Activated CD4-positive, alpha-beta T cell treated with anti-CD3 and anti-CD28 coated beads, Interleukin-10, Interleukin-2, amounts not matched to agents 100 ng/mL and 50 ng/mL, durations not matched to agents 16 hours and 8 hours (primary cell): ENCODE results near the gene WRAP73.
"Not testable (repeated sequence)": the region's sequence is repeated elsewhere in the genome, so short reads cannot be mapped to it uniquely, and the experiment has no call there.

ENCODE experiments used
- DNase-seq: peaks from one replicate; pipeline ENCODE4 v3.0.0-alpha.2; 2020

The WRAP73 gene

DNA sequence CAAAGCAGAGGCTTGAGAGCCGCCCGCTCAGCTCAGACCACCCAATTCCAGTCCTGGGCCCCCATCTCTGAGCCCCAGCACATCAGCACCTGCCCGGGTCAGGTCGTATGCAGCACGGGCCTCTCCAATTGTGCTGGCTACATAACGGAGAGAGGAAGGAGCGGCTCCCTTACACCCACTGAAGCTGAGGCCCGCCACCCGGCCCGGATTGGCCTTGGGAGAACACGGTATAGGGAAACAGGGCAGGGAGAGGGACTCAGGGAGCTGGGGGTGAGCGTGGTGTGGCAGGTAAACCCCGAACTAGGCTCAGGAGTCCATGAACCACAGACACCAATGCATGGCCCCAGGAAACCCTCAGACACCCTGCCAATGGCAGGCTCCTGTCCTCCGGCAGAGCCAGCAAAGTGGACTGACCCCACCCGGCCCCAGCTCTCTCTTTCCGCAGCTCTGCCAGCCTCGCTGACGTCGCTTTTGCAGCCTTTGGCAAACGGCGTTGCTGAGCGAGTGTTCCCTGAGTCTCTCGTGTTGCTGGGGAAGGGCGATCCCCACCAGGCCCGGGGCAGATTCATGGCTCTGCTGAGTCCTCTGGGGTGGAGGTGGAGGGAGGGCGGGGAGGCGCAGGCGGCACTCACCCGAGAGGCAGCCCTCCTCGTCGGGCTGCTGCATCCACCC lies 55.1 kb downstream of the WRAP73 start:
- DNase-seq = no peak

DNA sequence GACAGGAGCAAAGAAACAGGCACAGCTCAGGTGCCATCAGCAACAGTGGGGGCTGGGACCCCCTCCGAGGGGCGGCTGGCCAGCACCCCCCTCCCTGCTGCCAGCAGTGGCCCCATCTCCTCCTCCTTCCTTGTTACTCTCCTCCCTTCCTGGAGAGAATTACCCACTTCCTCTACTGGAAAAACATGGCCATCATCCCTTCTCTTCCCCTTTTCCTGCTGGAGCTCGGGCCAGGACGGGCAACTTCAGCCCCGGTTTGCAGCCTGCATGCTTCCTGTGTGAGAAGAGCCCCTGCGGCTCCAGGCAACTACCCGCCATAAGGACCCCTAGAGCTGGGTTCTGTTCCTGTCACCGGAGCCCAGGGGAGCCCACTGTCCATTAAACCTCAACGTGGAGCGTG lies 56.2 kb downstream of the WRAP73 start:
- no peak for DNase-seq

DNA sequence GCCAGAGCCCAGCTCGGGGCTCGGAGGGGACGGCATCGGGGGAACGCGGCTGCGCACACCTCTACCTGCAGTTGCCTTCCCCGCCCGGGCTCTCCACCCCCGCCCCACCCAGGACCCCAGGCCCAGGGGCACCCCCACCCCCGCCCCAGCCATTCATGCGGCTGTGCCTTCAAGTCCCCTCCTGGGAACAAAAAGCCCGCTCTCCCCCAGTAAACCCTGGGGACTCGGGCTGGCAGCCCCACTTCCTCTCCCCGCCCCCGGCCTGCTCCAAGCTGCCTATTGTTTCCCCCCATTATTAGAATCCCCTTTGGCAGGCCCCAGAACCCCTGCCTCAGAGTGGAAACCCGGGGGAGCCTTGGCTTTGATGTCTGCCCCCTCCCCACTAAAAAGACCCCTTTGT lies 56.6 kb downstream of the WRAP73 start:
- no peak for DNase-seq

DNA sequence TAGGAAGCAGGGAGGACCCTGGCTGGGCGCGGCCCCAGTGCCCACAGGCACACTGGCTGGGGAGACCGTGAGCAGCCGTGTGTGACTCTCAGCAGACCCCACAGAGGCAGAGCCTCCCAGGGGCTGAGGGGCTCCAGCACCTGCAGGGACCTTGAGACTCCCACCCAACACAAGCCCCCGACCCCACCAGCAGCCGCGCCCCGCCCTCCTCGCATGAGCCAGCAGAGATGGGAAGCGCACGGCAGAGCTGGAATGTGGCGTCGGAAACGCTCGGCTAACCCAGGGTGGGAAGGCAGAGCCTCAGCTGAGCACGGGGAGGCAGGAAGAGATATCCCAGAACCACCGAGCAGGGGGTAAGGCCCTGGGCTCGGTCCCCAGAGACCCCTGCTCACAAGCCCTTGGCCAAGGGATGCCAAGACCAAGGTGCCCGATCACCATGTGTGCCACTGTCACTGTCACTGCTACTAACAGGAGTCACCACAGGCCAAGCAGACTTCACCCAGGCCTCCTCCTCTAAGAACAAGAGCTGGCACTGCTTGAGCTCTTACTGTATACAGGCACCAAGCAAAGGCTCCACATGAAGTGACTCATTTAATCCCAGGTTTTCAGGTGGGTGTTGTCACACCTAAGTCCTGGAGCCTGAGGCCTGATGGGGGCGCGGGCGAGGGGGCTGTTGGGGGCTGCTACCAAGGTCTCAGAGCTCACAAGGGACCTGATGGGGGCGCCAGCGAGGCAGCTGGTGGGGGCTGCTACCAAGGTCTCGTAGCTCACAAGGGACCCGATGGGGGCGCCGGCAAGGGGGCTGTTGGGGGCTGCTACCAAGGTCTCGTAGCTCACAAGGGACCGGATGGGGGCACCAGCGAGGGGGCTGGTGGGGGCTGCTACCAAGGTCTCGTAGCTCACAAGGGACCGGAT lies 58.7 kb downstream of the WRAP73 start:
- no peak for DNase-seq

DNA sequence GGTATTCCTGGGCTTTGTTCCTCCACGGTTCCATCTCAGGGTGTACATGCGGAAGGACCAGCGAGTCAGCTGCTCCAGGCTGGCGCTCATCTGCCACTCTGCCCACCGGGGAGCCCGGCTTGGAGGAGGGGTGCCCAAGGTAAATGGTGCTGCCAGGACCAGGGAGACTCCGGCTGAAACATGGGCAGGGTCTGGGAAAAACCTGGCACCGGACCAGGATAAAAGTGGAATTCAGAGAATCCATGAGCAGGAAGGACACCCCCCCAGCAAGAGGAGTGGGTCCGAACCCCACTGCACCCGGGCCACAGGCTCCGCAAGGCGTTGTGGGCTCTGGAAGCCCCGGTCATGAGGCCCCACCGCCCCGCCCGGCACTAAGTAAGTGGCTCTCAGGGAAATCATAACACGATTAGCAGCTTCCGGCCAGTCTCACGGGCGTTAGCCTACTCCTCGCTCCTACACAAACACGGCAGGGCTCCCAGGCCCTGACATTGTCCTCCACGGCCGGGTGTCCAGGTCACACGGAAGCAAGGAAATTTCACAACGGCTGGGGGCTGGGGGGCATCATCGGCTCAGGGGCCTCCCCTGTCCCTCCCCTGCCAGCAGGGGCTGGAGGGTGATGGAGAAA lies 59.7 kb downstream of the WRAP73 start:
- no peak for DNase-seq

DNA sequence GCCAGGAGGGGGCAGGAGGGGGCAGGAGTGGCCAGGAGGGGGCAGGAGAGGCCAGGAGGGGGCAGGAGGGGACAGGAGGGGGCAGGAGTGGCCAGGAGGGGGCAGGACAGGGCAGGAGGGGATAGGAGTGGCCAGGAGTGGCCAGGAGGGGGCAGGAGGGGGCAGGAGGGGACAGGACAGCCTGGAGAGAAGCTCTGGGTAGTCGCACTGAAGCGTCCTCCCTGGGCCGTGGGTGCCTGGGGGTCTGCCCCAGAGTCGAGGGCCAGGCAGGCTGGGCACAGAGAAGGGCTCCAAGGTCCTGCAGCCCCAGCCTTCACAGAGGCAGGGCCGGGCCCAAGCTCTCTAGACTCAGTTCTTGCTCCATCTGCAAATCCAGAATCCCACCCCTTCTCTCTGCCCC lies 61.5 kb downstream of the WRAP73 start:
- no peak for DNase-seq

DNA sequence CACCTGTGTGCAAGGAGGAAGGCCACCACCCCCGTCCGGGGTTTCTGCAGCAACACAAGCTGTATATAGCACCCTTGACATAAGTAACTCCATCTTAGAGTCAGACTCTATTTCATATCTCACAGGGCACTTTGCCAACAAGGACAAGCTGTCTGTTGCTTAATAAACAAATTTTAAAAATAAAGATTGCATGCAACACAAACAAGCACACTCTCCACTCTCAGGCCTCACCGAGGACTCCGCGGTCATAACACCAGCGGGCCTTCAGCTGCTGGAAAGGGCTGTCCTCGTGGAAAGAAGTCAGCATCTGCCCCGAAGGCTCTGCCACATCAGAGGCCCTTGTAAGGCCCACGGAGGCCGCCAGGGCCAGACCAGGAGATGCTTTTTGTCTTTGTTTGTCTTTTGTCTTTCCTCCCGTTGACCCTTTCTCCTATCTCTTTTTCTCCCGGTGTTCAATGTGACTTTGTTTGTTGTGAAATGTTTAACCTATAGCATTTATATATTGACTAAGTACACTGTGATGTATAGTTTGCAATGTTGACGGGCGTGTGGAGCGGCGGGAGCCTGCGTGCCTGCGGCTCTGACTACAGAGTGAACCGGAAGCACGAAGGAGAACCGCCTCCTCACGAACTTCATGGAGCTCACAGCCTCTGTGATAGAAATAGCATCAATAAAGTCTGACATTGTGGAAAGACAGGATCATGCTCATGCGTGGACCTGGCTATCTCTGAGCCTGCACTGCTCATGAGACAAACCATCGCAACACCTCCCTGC lies 62.7 kb downstream of the WRAP73 start:
- no peak for DNase-seq

DNA sequence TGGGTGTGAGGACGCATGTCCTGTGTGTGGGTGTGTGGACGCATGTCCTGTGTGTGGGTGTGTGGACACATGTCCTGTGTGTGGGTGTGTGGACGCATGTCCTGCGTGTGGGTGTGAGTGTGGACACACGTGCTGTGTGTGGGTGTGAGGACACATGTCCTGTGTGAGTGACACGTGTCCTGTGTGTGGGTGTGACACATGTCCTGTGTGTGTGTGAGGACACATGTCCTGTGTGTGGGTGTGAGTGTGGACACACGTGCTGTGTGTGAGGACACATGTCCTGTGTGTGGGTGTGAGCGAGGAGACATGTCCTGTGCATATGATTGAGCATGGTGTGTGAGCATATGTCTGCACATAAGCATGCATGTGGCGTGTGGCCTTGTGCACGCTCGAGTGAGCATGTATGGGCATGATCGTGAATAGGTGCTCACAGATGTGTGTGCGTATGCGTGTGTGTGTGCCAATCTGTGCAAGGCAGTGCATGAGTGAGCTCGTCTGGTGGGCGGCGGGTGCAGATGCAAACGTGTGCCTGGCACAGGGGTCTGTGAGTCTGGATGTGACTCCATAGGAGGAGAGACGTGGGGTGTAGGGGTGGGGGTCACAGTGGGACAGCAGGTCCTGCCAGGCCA lies 63.8 kb downstream of the WRAP73 start:
- DNase-seq = no peak

GRCh38 chr1:3585353-3585868 lies 64.5 kb downstream of the WRAP73 start:
- DNase-seq = not testable (repeated sequence)

- DNase-seq = no peak
These were observed 65.0 kb downstream of the WRAP73 start for GRCh38 chr1:3584915-3585314.

DNA sequence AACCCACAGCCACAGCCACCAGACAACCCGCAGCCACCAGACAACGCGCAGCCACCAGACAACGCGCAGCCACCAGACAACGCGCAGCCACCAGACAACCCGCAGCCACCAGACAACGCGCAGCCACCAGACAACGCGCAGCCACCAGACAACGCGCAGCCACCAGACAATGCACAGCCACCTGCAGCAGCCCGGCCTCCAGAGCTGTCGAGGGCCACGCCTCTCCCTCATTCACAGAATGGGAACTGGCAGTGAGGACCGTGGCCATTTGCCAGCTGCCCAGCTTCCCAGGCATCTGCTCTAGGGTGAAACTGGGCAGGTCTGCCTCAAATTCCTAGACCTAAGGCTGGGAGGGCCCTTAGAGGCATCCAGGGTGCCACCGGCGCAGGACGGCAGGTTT lies 66.2 kb downstream of the WRAP73 start:
- not testable (repeated sequence) for DNase-seq

GRCh38 chr1:3581296-3582036 lies 68.4 kb downstream of the WRAP73 start:
- DNase-seq = no peak
